HG02938 (cell line): ENCODE data around the gene HSD3B7.
A peak's percentile ranks its signal among the peaks of the same experiment; 100 is the strongest.

ENCODE experiments used
- ATAC-seq: cut with Tn5 transposase; IDR thresholded peaks from one replicate; pipeline ENCODE4 v1.9.1; 2021; ENCODE audit warnings: mild to moderate bottlenecking, moderate library complexity; ENCODE audit not compliant: unreplicated experiment

HSD3B7 gene

DNA sequence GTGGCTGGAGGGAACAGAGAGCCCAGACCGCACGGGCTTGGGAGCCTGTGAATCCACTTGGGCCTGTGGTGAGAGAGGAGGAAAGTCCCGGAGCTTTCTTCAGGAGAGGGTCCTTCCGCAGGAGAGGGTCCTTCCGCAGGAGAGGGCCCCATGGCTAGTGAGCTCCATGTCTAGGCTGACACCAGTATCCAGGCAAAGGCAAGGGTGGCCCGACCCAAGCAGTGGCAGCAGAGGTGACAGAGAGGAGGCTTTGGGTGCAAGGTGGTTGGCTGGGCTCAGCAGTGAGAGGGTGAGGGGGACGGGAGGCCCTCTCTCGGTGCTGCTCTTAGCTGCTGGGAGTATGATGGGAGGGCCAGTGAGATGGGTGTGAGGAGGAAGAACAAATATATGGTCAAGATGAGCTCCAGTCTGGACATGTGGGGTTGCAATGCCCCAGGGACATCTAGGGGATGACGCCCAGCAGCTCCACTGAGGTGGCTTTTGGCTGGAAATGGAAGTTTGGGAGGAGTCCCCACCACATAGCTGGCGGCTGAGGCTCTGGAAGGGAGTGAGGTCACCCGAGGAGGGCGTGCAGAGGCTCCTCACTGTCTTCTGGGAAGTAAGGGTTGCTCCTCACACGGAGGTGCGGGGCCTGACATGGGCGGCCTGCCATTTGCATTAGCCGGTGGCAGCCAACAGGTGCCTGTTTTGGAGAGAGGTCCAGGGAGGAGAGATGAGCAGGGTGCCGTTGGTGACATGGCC lies 2.3 kb upstream of the HSD3B7 start:
- ATAC-seq = no peak

DNA sequence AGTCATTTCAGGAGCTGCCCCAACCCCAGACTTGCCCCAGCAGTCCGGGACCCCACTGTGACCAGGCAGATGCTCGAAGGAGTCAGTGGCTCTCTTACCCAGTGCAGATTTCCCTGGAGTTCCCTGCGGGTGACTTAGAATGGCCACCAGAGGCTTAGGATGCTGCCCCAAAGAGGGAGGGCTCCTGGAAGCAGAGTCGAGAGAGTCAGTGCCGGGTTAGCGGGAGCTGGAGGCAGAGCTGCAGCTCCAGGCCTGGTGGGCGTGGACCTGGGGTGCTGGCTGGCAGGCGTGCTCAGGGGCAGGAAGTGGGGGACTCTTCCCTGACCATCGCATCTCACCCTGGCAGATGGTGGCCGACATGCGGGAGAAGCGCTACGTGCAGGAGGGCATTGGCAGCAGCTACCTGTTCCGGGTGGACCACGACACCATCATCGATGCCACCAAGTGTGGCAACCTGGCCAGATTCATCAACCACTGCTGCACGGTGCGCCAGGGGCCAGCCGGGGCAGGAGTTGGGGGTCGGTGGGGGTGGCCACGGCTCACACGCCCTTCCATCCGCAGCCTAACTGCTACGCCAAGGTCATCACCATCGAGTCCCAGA lies 1.6 kb upstream of the HSD3B7 start:
- no peak for ATAC-seq

DNA sequence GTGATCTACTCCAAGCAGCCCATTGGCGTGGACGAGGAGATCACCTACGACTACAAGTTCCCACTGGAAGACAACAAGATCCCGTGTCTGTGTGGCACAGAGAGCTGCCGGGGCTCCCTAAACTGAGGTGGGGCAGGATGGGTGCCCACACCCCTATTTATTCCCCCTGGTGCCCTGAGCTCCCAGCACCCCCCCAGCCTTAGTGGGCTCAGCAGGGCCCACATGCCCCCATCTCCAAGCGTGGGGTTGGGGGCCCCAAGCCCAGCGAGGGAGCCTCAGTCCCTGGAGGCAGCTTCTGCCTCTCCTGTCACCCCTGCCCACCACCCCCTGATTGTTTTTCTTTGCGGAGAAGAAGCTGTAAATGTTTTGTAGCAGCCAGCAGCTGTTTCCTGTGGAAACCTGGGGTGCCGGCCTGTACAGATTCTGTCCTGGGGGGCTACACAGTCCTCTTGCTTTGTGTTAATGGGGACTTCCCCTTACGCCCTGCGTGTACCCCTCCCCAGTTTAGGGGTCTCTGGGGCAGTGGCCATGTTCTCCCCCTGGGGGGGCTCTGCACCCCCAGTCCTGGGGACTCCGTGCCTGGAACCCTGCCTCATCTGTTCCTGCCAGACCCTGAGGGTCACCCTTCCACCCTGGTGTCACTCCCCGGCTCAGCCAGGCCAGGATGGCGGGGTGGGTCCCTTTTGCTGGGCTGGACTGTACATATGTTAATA lies 953 bp upstream of the HSD3B7 start:
- ATAC-seq = no peak

DNA sequence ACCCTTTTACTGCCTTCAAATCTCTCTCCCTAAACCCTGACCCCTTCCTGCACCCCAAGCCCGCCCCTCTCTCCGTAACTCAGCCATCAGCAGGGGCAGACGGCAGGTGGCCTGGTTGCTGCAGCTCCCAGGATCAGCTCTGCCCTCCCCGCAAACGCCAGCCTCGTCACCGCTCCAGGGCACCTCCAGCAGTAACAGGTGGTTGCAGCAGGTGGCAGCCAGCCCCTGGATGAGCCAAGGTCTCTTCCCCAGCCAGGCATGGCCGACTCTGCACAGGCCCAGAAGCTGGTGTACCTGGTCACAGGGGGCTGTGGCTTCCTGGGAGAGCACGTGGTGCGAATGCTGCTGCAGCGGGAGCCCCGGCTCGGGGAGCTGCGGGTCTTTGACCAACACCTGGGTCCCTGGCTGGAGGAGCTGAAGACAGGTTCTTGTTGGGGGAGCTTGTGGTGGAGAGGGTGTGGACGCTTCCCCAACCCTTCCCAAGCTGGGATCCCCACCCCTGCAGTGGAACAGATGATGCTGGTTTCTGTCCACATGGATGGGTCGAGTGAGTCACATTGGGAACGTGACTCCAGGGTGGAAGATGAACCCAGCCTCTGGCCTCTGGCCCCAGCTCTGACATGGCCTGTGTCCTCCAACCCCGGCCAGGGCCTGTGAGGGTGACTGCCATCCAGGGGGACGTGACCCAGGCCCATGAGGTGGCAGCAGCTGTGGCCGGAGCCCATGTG lies 558 bp downstream of the HSD3B7 start:
- ATAC-seq = no peak

DNA sequence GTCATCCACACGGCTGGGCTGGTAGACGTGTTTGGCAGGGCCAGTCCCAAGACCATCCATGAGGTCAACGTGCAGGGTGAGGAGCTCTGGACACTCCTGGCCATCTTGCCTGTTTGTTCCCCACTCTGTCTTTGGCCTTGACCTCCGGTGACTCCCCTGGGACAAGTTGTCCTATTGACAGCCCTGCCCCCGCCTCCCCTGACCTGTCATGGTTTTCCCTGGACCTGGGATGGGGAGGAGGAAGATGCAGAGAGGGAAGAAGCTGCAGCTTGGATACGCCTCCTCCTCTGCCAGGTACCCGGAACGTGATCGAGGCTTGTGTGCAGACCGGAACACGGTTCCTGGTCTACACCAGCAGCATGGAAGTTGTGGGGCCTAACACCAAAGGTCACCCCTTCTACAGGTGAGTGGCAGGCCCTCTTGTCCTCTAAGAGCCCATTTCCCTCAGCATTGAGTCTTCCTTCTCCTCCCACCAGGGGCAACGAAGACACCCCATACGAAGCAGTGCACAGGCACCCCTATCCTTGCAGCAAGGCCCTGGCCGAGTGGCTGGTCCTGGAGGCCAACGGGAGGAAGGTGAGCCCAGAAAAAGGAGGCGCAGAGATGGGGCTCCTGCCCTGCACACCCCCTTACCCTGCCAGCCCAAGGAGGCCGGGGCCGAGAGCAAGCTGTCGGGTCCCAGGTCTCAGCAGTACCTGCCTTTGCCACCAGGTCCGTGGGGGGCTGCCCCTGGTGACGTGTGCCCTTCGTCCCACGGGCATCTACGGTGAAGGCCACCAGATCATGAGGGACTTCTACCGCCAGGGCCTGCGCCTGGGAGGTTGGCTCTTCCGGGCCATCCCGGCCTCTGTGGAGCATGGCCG lies 1.4 kb downstream of the HSD3B7 start:
- ATAC-seq = no peak

DNA sequence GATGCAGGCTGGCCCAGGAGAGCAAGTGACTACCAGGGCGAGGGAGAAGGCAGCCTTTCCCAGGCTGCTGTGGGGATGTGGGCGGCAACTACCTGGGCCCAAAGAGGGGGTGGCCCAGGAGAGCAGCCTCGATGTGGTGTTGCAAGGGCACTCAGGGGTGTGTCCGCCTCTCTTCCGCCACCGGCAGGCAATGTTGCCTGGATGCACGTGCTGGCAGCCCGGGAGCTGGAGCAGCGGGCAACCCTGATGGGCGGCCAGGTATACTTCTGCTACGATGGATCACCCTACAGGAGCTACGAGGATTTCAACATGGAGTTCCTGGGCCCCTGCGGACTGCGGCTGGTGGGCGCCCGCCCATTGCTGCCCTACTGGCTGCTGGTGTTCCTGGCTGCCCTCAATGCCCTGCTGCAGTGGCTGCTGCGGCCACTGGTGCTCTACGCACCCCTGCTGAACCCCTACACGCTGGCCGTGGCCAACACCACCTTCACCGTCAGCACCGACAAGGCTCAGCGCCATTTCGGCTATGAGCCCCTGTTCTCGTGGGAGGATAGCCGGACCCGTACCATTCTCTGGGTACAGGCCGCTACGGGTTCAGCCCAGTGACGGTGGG lies 2.7 kb downstream of the HSD3B7 start:
- no peak for ATAC-seq

DNA sequence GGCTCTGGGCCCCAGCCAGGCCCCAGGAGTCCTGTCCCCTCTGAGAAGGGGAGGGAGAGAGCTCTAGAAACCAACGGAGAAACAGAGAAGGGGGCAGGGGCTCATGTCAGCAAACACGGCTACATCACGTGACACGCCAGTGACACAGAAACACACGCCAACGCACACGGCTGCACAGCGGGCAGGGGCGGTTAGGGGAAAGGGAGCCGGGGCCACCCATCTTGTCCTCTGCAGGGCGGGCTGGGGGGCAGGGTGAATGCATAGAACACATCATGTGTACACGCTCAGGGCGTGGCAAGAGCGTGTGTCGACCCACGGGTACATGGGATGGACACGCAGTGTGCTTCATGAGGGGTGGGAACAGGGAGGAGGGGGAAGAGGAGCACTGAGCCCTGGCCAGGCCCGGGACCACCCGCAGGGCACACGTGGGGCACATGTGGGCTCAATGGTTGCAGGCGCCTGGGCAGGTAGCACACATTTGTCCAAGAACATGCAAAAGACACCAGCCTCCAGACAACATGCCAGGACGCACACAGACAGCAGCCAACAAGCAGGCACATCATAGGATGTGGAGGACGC lies 4.6 kb downstream of the HSD3B7 start:
- ATAC-seq = no peak

DNA sequence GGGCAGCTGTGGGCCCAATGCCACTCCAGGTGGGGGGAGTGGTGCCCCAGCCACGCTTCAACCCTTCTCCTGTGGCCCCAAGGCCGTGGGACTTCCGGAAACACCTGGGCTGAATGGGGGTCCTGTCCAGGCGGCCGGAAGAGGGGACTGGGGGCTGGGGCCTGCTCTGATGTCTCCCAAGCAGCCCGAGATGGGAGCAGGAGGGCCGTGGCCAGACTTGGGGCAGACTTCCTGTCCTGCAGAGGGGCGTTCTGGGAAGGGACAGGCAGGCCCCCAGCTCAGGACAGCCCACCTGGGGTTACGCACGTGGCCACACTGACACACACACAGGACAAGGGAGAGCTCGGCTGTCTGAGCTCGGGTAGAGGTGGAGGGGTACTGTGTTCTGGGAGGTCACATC lies 5.1 kb downstream of the HSD3B7 start:
- no peak for ATAC-seq

DNA sequence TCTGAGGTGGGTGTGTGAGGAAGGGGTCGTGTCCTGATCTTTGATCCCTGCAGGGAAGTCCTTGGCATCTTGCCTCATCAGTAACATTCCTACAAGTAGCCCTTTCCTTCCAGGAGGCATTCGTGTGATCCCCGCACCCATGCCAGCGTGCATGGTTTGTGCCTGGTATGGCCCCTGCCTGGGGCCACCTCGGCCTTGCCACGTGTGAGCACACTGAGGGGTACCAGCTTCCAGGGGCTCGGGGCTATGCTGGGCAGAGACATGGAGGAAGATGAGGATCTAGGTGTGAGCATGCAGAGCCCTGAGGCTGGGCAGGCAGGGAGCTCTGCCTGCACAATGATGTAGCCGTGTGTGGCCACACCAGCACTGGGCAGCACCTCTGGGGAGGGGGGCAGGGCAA lies 6.0 kb downstream of the HSD3B7 start:
- no peak for ATAC-seq

DNA sequence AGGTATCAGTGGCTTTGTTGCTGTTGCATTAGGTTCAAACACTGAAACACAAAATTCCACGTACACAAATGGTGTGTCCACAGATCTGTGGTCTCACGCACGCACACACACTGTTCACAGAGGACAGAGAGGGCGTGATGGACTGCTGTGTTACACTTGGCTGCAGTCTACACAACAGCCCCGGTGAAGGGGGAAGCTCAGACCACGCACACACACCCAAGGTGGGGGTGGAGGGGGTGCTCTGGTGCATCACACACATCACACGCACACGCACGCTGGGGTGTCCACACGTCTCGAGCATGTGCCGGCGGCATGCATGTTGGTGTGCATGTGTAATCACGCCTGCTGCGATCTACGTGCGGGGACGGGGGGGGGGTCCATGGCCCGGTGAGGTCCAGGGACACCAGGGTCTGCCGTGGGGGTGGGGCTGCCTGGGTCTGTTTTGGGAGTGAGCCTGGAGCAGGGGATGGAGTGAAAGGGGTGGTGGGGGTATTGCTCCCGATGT lies 7.3 kb downstream of the HSD3B7 start:
- no peak for ATAC-seq

DNA sequence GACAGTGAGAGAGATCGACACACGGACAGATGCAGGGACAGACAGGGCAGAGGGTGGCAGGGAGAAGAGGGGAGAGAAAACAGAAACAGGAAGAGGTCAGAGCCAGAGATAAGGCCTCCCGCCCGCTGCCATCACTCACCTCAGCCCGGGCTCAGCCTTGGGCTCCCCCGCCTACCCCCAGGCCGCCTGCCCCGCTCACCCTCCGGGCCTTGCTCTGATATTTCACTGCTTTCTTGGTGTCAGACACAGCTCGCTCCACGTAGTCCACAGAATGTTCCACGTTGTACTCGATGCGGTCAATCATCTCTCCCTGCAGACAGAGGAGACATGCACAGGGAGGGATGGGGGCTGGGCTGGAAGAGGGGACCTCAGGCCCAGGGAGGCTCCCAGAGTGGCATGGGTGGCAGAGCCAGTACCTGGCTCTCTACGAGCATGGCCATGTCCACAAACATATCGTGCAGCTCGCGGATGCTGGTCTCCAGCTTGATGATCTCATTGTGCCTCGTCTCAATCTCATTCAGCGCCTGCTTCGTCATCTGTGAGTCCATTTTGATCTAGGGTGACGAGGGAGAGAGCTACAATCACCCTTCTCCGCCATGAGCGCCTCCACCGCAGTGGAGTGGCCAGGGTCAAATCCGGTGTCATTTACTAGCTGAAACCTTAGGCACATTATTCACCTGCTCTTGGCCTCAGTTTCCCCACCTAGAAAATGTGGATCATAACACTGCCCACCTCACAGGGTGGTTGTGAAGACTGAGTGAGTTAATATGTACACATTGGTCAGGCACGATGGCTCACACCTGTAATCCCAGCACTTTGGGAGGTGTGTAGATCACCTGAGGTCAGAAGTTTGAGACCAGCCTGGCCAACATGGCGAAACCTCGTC lies 8.2 kb downstream of the HSD3B7 start:
- ATAC-seq = no peak

DNA sequence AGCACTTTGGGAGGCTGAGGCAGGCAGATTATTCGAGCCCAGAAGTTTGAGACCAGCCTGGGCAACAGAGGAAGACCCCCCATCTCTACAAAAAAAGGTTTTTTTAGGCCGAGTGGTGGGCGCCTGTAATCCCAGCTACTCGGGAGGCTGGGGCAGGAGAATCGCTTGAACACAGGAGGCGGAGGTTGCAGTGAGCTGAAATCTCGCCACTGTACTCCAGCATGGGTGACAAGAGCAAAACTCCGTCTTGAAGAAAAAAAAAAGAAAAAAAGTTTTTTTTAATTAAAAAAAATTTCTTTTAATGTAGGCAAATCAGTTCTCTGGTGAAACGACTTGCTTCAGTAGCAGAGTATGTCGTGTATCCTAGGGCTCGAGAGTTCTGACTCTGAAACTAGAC lies 10.9 kb downstream of the HSD3B7 start:
- ATAC-seq = no peak

DNA sequence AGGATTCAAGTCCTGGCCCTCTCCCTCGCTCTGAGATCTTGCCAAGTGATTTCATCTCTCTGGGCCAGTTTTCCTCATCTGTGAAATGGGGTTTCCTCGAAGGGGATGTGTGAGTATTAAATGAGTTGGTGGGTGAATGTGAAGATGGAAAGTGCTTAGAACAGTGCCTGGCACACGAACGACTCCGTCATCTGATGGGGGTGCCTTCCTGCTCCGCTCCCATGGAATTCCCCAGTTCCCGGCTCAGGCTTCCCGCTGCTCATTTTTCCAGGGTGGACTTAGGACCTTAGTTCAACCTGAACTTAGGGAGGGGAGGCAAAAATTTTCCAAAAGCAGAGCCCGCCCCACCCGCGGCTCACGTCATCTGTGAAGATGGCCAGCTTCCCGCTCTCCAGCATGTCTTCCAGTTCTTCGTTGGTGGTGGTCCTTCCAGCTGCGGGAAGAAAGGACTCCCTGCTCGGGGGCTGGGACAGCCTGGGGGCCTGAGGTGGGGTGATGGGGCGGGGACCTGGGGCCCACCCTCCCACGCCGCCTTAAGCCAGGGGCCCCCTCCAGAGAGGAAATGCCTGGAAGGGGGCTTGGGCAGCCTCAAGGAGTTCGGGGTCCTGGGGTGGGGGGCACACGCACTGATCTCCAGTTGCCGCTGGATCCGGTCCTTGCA lies 11.4 kb downstream of the HSD3B7 start:
- no peak for ATAC-seq

DNA sequence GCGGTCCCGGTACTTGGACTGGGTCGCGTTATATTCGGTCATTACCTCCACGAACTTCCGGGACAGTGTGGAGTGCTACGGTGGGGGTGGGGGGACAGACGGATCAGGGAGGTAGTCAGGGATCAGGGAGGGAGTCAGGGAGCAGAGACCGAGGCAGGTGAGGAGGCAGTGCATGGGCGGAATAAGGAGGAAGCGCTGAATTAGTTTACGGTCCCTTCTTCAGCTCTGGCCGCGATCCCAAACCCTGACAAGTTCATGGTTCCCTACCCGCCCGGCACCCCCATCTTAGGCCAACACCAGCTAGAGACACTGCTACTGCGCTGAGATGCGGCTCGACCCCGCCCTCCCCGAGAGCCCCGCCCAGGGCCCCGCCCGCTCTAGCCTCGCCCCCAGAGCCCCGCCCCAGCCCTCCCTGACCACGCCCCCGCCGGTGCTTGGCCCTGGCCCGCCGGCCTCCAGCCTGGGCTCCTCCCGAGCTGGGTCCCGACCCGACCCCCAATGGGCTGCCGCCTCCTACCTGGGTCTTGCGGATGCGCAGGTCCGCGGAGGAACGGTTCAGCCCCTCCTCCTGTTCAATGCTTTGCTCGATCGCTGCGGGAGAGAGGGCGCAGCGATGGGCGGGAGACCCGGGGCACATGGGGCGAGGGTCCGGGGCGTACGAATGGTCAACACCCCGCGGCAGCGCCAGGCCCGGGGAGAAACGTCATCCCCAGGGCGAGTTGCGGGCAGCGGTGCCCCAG lies 12.1 kb downstream of the HSD3B7 start:
- ATAC-seq = peak; percentile 54

DNA sequence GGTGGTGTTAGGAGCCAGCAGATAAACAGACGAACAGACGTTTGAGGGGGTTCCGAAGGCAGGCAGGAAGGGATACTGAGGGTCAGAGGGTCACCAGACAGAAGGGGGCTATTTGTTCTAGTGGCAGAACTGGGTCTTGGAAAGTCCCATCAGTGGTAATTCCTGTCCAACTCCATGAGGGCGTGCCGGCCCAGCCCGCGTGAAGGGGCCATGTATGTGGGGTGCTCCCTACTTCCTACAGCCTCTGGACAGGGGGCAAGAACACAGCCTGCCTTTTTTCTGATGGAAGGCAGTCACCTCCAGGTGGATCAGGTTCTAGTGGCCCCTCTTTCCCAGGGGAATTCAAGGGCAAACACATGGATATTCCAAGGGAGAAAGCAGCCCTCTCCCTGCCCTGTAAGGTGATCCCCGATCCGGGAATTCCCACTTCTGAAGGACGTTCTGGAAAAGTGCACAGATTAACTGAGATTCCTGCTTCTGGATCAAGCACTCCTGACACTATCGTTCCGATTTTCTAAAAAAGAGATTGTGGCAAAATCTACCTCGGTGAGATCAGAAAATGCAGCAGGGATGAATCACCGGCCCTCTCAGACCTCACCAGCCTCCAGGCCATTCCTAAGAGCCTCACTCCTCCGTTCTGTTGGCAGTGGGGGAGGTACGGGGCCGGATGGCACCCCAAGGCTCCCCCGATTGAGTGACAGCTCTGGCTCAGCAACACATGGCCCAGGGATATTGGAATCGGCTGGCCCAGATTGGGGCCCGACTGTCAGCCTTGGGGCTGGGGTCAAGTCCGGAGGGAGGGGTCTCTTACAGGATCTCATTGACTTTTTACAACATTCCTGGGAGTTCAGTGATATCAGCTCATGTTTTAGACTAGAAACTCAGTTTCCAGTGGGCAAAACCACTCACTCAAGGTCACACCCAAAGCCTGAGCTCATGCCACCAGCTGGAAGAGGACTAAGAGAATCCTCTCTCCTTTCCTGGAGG lies 13.0 kb downstream of the HSD3B7 start:
- no peak for ATAC-seq
